GM10248 (cell line): Measurements from ENCODE around the gene UCN2.

Experiments used
- CTCF ChIA-PET: fragments of 300-600 bp; sonication (Branson Sonifier 250); formaldehyde crosslinking; extraction: SDS; loops from one replicate; lab custom pipeline; 2021; ENCODE audit warnings: antibody characterized with exemption; lab: Yijun Ruan, JAX
- POLR2A ChIA-PET: fragments of 350-650 bp; sonication (Branson Sonifier 250); formaldehyde crosslinking; extraction: SDS; loops from one replicate; lab custom pipeline; 2020; ENCODE audit warnings: antibody characterized with exemption; lab: Yijun Ruan, JAX
- DNase-seq: peaks from one replicate; pipeline ENCODE4 v3.0.0; 2012; ENCODE audit errors: extremely low spot score
- CTCF ChIP-seq: IDR thresholded peaks from 2 replicates; pipeline ENCODE4 v1.5.1; 2012; ENCODE audit warnings: mild to moderate bottlenecking, low read depth; ENCODE audit errors: extremely low read depth, missing control alignments, control extremely low read depth

Gene UCN2

GRCh38 chr3:48584836-48585235 is 21.3 kb upstream of the UCN2 start:
- ChIA-PET CTCF (no interaction called here), POLR2A (no interaction called here)
- TF ChIP-seq CTCF = no peak
- no peak for DNase-seq

GRCh38 chr3:48581621-48582481 is 18.3 kb upstream of the UCN2 start:
- ChIA-PET POLR2A (interaction anchor here (0.6 kb wide), 1 partner anchor 23 kb away, joined by 7 read pairs; no protein-coding TSS in a partner anchor), CTCF (no interaction called here)
- no peak for DNase-seq
- no peak for TF ChIP-seq CTCF

GRCh38 chr3:48576647-48577046 is 13.1 kb upstream of the UCN2 start:
- TF ChIP-seq CTCF = no peak
- CTCF ChIA-PET = interaction anchor here (1.4 kb wide), 1 partner anchor 18 kb away, joined by 6 read pairs; no protein-coding TSS in a partner anchor
- DNase-seq = no peak
- POLR2A ChIA-PET = no interaction called here

GRCh38 chr3:48575366-48575765 is 11.8 kb upstream of the UCN2 start:
- ChIA-PET CTCF (no interaction called here), POLR2A (no interaction called here)
- DNase-seq = no peak
- no peak for TF ChIP-seq CTCF

GRCh38 chr3:48573973-48574585 is 10.5 kb upstream of the UCN2 start:
- TF ChIP-seq CTCF = no peak
- CTCF ChIA-PET = no interaction called here
- no peak for DNase-seq
- POLR2A ChIA-PET = no interaction called here

GRCh38 chr3:48572517-48572916 is 8.9 kb upstream of the UCN2 start:
- ChIA-PET CTCF (no interaction called here), POLR2A (no interaction called here)

More at GRCh38 chr3:48572517-48572916, 8.9 kb upstream of the UCN2 start:
- no peak for DNase-seq
- no peak for TF ChIP-seq CTCF
